IMR-90 (cell line): ENCODE results near the gene NTM. TPM values are rescaled to one million over a fixed set of nuclear protein-coding genes. Genes with fewer than 3 reads are reported as not detected.

Source experiments
- ATAC-seq: fragments of 200-7000 bp; cut with Tn5 transposase; 2 replicates; pipeline ENCODE4 v1.9.1; 2020; ENCODE audit warnings: low read depth, mild to moderate bottlenecking, moderate library complexity
- BruUV-seq: library from RNA; stranded (reverse); fragments of 400-500 nt; replicated peaks from 2 replicates; lab custom pipeline; 2021; lab: Mats Ljungman, UMichigan
- CTCF ChIA-PET: fragments of 300-600 bp; formaldehyde crosslinking; extraction: SDS; loops from one replicate; lab custom pipeline; 2021; ENCODE audit warnings: antibody characterized with exemption; lab: Yijun Ruan, JAX
- POLR2A ChIA-PET: fragments of 300-600 bp; sonication (Branson Sonifier 250); formaldehyde crosslinking; loops from one replicate; lab custom pipeline; 2022; ENCODE audit warnings: antibody characterized with exemption; ENCODE audit not compliant: unreplicated experiment; lab: Charles Lee
- DNase-seq: peaks from one replicate; pipeline ENCODE4 v3.0.0; 2013
- H2AFZ ChIP-seq: replicated peaks from 2 replicates; pipeline ENCODE3; 2013; ENCODE audit warnings: low read length, mild to moderate bottlenecking; ENCODE audit not compliant: poor library complexity
- H2AK5ac ChIP-seq: 2 replicates; pipeline ENCODE4 v1.6.1; 2013; ENCODE audit warnings: low read depth, low read length, inconsistent platforms
- H2AK9ac ChIP-seq: replicated peaks from 2 replicates; pipeline ENCODE3; 2013; ENCODE audit warnings: mild to moderate bottlenecking, low read depth, low read length, moderate library complexity; ENCODE audit not compliant: poor library complexity
- H2BK120ac ChIP-seq: 2 replicates; pipeline ENCODE4 v1.6.1; 2013; ENCODE audit warnings: low read depth, low read length, inconsistent platforms
- H2BK15ac ChIP-seq: 3 replicates; pipeline ENCODE4 v1.6.1; 2013; ENCODE audit warnings: low read depth, low read length, inconsistent platforms
- H2BK20ac ChIP-seq: 2 replicates; pipeline ENCODE4 v1.6.1; 2013; ENCODE audit warnings: low read depth, mild to moderate bottlenecking, inconsistent platforms, low read length, moderate library complexity
- H2BK5ac ChIP-seq: 2 replicates; pipeline ENCODE4 v1.6.1; 2013; ENCODE audit warnings: mild to moderate bottlenecking, low read depth, low read length, inconsistent platforms; ENCODE audit not compliant: poor library complexity, severe bottlenecking
- H3K14ac ChIP-seq: replicated peaks from 2 replicates; pipeline ENCODE4 v1.6.1; 2013; ENCODE audit warnings: low read depth, low read length, inconsistent platforms
- H3K18ac ChIP-seq: 2 replicates; pipeline ENCODE4 v1.6.1; 2013; ENCODE audit warnings: low read depth, low read length, control low read depth
- H3K23ac ChIP-seq: 2 replicates; pipeline ENCODE4 v1.6.1; 2013; ENCODE audit warnings: low read depth, low read length, inconsistent platforms
- H3K27ac ChIP-seq: 2 replicates; pipeline ENCODE4 v1.5.1; 2013; ENCODE audit warnings: mild to moderate bottlenecking, control low read depth, low read length; ENCODE audit not compliant: insufficient read depth
- H3K27me3 ChIP-seq: 2 replicates; pipeline ENCODE4 v1.6.1; 2013; ENCODE audit warnings: low read length; ENCODE audit not compliant: control insufficient read depth, insufficient read depth
- H3K36me3 ChIP-seq: 2 replicates; pipeline ENCODE4 v1.6.1; 2013; ENCODE audit warnings: low read length, mixed read lengths; ENCODE audit not compliant: control insufficient read depth, insufficient read depth
- H3K4ac ChIP-seq: 2 replicates; pipeline ENCODE4 v1.6.1; 2013; ENCODE audit warnings: low read depth, low read length, inconsistent platforms
- H3K4me1 ChIP-seq: 2 replicates; pipeline ENCODE4 v1.6.1; 2013; ENCODE audit warnings: low read length, mixed read lengths; ENCODE audit not compliant: control insufficient read depth, insufficient read depth
- H3K4me2 ChIP-seq: 2 replicates; pipeline ENCODE4 v1.6.1; 2013; ENCODE audit warnings: low read depth, mild to moderate bottlenecking, control low read depth, low read length, moderate library complexity
- H3K4me3 ChIP-seq: 2 replicates; pipeline ENCODE4 v1.5.1; 2013; ENCODE audit warnings: low read depth, mild to moderate bottlenecking, control low read depth, low read length, moderate library complexity; ENCODE audit not compliant: insufficient read depth
- H3K56ac ChIP-seq: 2 replicates; pipeline ENCODE4 v1.6.1; 2013; ENCODE audit warnings: low read length, inconsistent platforms; ENCODE audit not compliant: insufficient read depth; ENCODE audit errors: extremely low read depth
- H3K79me1 ChIP-seq, 2 experiments: 2 replicates each; pipeline ENCODE4 v1.6.1; 2013; ENCODE audit warnings: low read length in 2 of 2, inconsistent platforms in 1 of 2, low read depth in 1 of 2
- H3K9ac ChIP-seq: 2 replicates; pipeline ENCODE4 v1.6.1; 2013; ENCODE audit warnings: low read depth, low read length, control low read depth
- H3K9me1 ChIP-seq: 2 replicates; pipeline ENCODE4 v1.6.1; 2013; ENCODE audit warnings: low read length, inconsistent platforms; ENCODE audit not compliant: insufficient read depth
- H3K9me3 ChIP-seq: 2 replicates; pipeline ENCODE4 v1.6.1; 2013; ENCODE audit warnings: low read length; ENCODE audit not compliant: control insufficient read depth, insufficient read depth
- H4K20me1 ChIP-seq: 2 replicates; pipeline ENCODE4 v1.6.1; 2013; ENCODE audit warnings: low read length, inconsistent platforms; ENCODE audit not compliant: insufficient read depth
- H4K5ac ChIP-seq: 2 replicates; pipeline ENCODE4 v1.6.1; 2013; ENCODE audit warnings: mild to moderate bottlenecking, low read depth, low read length, control low read depth
- H4K8ac ChIP-seq, 2 experiments: 2 replicates each; pipeline ENCODE4 v1.6.1; 2013; ENCODE audit warnings: low read depth in 2 of 2, low read length in 2 of 2, control low read depth in 1 of 2, inconsistent platforms in 1 of 2
- H4K91ac ChIP-seq: 2 replicates; pipeline ENCODE4 v1.6.1; 2013; ENCODE audit warnings: low read depth, low read length, inconsistent platforms; ENCODE audit not compliant: insufficient read depth
- CEBPB ChIP-seq: IDR thresholded peaks from 2 replicates; pipeline ENCODE4 v1.6.1; 2012; ENCODE audit warnings: low read depth, low read length, improper control_type of control experiment
- CHD1 ChIP-seq: IDR thresholded peaks from 2 replicates; pipeline ENCODE4 v1.6.1; 2012; ENCODE audit warnings: low read depth, low read length, improper control_type of control experiment
- CTCF ChIP-seq: conservative IDR thresholded peaks from 2 replicates; pipeline ENCODE4 v1.5.1; 2012; ENCODE audit warnings: mild to moderate bottlenecking, low read depth, low read length, improper control_type of control experiment
- MAFK ChIP-seq: IDR thresholded peaks from 2 replicates; pipeline ENCODE4 v1.6.1; 2012; ENCODE audit warnings: low read depth, low read length, improper control_type of control experiment
- MAZ ChIP-seq: IDR thresholded peaks from 2 replicates; pipeline ENCODE4 v1.6.1; 2012; ENCODE audit warnings: low read depth, mild to moderate bottlenecking, low read length, improper control_type of control experiment, moderate library complexity, borderline replicate concordance
- NFE2L2 ChIP-seq: fragments of 150-350 bp; IDR thresholded peaks from 2 replicates; pipeline ENCODE4 v1.6.1; 2016; ENCODE audit warnings: low read depth, mild to moderate bottlenecking, low read length
- RAD21 ChIP-seq: IDR thresholded peaks from 2 replicates; pipeline ENCODE4 v1.6.1; 2012; ENCODE audit warnings: low read length, improper control_type of control experiment
- RCOR1 ChIP-seq: IDR thresholded peaks from 2 replicates; pipeline ENCODE4 v1.6.1; 2012; ENCODE audit warnings: mild to moderate bottlenecking, low read length, improper control_type of control experiment; ENCODE audit not compliant: insufficient replicate concordance
- RFX5 ChIP-seq: IDR thresholded peaks from 2 replicates; pipeline ENCODE4 v1.8.0; 2012; ENCODE audit warnings: low read depth, mild to moderate bottlenecking, low read length, moderate library complexity
- SMC3 ChIP-seq: fragments of 150-350 bp; IDR thresholded peaks from 2 replicates; pipeline ENCODE4 v1.6.1; 2016; ENCODE audit warnings: low read depth, mild to moderate bottlenecking, antibody characterized with exemption, low read length, moderate library complexity
- USF2 ChIP-seq: fragments of 150-350 bp; IDR thresholded peaks from 2 replicates; pipeline ENCODE4 v1.6.1; 2017; ENCODE audit warnings: mild to moderate bottlenecking, antibody characterized with exemption, low read length, low read depth
- WGBS, 2 experiments: methylation state at CpG; one replicate each; pipeline versions ENCODE4 v1.1.5 to v1.1.7; 2013; ENCODE audit warnings: missing lambda C conversion rate in 2 of 2; ENCODE audit not compliant: insufficient read length in 1 of 2; ENCODE audit errors: extremely low coverage in 2 of 2; 5-methylcytosine and 5-hydroxymethylcytosine counted together
- dilution Hi-C: fragments of 300-500 bp; cut with HindIII; formaldehyde crosslinking; loops from one replicate; pipeline ENCODE4 v1.14.3; 2018; ENCODE audit warnings: low sequenced_read_pairs; ENCODE audit not compliant: unreplicated experiment
- in situ Hi-C: fragments of 300-500 bp; cut with MboI; formaldehyde crosslinking; loops from 3 replicates; pipeline ENCODE4 v1.14.3; 2019; ENCODE audit warnings: low sequenced_read_pairs, inconsistent platforms, mixed read lengths
- intact Hi-C: fragments of 100-400 bp; cut with micrococcal nuclease; formaldehyde crosslinking; loops from 2 replicates; pipeline ENCODE4 v1.10.0; 2022
- polyA plus RNA-seq, 3 experiments: library from polyadenylated mRNA; depleted of rRNA; stranded (reverse); fragments of >200 nt; gene quantifications; 2 replicates each; pipeline ENCODE4 v1.2.3, GENCODE V29; 2012; ENCODE audit warnings: low replicate concordance in 1 of 3
- total RNA-seq: library from RNA; depleted of rRNA; stranded (reverse); fragments of >200 nt; gene quantifications from 2 replicates; pipeline ENCODE4 v1.2.3, GENCODE V29; 2012

Gene NTM
- total and polyA plus RNA-seq, 2 of the 4 experiments (the other 2 are of a cell fraction): 19.5 to 25.5 TPM

GRCh38 chr11:131544591-131544990 is 174.2 kb downstream of the NTM start:
- Histone ChIP-seq H3K14ac (no peak overlapping the region), H2BK15ac (no peak overlapping the region), H2AK9ac (no peak overlapping the region), H3K4me1 (no peaks in the 10 kb centered on the region), H3K9ac (no peak overlapping the region), H4K91ac (no peak overlapping the region), H3K56ac (no peak overlapping the region), H2AFZ (no peak overlapping the region), H2BK5ac (no peak overlapping the region), H3K4ac (no peak overlapping the region), H3K23ac (no peak overlapping the region), H4K5ac (no peak overlapping the region), H3K4me2 (no peak overlapping the region), H3K27ac (no peak overlapping the region), H4K20me1 (no peaks in the 10 kb centered on the region), H3K79me1 (no peaks in the 10 kb centered on the region), H3K9me1 (no peaks in the 10 kb centered on the region), H2BK120ac (no peak overlapping the region), H2BK20ac (no peak overlapping the region), H3K4me3 (no peak overlapping the region), H3K36me3 (no peaks in the 10 kb centered on the region), H2AK5ac (no peak overlapping the region), H3K27me3 (peaks cover 2% of the 10 kb centered on the region; the same call in 1 of the 2 replicates), H4K8ac (no peak overlapping the region), H3K9me3 (no peaks in the 10 kb centered on the region), H3K18ac (no peak overlapping the region)
- POLR2A ChIA-PET: no interaction called here
- in situ Hi-C loops: no loop called here
- no peak for ATAC-seq
- DNase-seq: no peak
- BruUV-seq: no TSS peak
- CTCF ChIA-PET: interaction anchor here (0.7 kb wide), 1 partner anchor 67 kb away, joined by 3 read pairs; no protein-coding TSS in a partner anchor
- WGBS, 2 experiments: no CpG with 5 or more reads among the region's 9 CpGs
- no peak for TF ChIP-seq CEBPB
- TF ChIP-seq USF2: no peak
- no peak for TF ChIP-seq RCOR1
- no peak for TF ChIP-seq SMC3
- no peak for TF ChIP-seq MAFK
- no peak for TF ChIP-seq NFE2L2
- no peak for TF ChIP-seq RAD21
- TF ChIP-seq CTCF: no peak
- no peak for TF ChIP-seq MAZ
- no peak for TF ChIP-seq RFX5
- no peak for TF ChIP-seq CHD1
- intact Hi-C loops: no loop called here
- dilution Hi-C loops: no loop called here
